Progenitor cell of endocrine pancreas (in vitro differentiated cells): ENCODE data around the gene MCFD2. TPM values are rescaled to one million over a fixed set of nuclear protein-coding genes. Genes with fewer than 3 reads are reported as not detected.

ENCODE experiments used
- DNase-seq: peaks from one replicate; pipeline ENCODE4 v3.0.0; 2021; ENCODE audit warnings: low spot score; ENCODE audit not compliant: unreplicated experiment
- H3K27ac Mint-ChIP-seq: 2 replicates; pipeline ENCODE4 v1.8.0; 2021; ENCODE audit warnings: mild to moderate bottlenecking, moderate library complexity, mixed read lengths
- H3K27me3 Mint-ChIP-seq: 2 replicates; pipeline ENCODE4 v1.8.0; 2021; ENCODE audit warnings: mixed read lengths
- H3K36me3 Mint-ChIP-seq: 2 replicates; pipeline ENCODE4 v1.8.0; 2022; ENCODE audit warnings: mixed read lengths; ENCODE audit not compliant: insufficient read depth
- H3K4me1 Mint-ChIP-seq: 2 replicates; pipeline ENCODE4 v1.8.0; 2021; ENCODE audit warnings: low read depth, mixed read lengths
- H3K4me3 Mint-ChIP-seq: 2 replicates; pipeline ENCODE4 v1.8.0; 2021; ENCODE audit warnings: low read depth, mild to moderate bottlenecking, moderate library complexity, mixed read lengths
- H3K9me3 Mint-ChIP-seq: 2 replicates; pipeline ENCODE4 v1.8.0; 2021; ENCODE audit warnings: low read depth, mixed read lengths
- total RNA-seq: library from RNA; stranded (reverse); gene quantifications from 2 replicates; pipeline ENCODE4 v1.2.1, GENCODE V29; 2021
- TF ChIP-seq, protein P1 (sequence below): fragments of 200-600 bp; sonication (generic); IDR thresholded peaks from one replicate; pipeline ENCODE4 v1.5.0; 2021; ENCODE audit warnings: antibody characterized with exemption, mild to moderate bottlenecking; ENCODE audit not compliant: unreplicated experiment

Gene MCFD2
- total RNA-seq, 1 donor from 2014 or later = 72.9 TPM

DNA sequence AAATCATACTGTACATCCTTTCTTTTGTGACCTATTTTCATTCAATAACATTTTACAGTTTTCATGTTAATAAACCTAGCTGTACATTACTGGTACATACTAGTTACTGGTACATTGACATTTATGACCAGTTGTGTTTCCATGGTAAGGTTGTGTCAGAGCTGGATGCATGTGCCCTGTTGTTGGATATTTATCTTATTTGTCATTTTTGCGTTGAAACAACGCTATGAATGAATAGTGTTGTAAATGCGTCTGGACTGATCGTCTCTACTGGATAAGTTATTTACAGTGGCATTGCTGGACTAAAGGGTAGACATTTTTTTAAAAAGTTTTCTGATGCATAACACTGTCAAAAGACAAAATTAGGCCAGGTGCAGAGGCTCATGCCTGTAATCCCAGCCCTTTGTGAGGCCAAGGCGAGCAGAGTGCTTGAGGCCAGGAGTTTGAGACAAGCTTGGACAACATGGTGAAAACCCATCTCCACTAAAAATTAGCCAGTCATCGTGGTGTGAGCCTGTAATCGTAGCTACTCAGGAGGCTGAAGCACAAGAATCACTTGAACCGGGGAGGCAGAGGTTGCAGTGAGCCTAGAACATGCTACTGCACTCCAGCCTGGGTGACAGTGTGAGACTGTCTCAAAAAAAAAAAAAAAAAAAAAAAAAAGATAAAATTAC is 40.2 kb downstream of the MCFD2 start:
- TF ChIP-seq, protein P1, sequence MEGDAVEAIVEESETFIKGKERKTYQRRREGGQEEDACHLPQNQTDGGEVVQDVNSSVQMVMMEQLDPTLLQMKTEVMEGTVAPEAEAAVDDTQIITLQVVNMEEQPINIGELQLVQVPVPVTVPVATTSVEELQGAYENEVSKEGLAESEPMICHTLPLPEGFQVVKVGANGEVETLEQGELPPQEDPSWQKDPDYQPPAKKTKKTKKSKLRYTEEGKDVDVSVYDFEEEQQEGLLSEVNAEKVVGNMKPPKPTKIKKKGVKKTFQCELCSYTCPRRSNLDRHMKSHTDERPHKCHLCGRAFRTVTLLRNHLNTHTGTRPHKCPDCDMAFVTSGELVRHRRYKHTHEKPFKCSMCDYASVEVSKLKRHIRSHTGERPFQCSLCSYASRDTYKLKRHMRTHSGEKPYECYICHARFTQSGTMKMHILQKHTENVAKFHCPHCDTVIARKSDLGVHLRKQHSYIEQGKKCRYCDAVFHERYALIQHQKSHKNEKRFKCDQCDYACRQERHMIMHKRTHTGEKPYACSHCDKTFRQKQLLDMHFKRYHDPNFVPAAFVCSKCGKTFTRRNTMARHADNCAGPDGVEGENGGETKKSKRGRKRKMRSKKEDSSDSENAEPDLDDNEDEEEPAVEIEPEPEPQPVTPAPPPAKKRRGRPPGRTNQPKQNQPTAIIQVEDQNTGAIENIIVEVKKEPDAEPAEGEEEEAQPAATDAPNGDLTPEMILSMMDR = no peak
- Mint-ChIP-seq H3K4me1 (no peaks in the 10 kb centered on the region), H3K4me3 (no peak overlapping the region), H3K9me3 (no peaks in the 10 kb centered on the region), H3K27ac (no peak overlapping the region), H3K27me3 (peaks cover 3% of the 10 kb centered on the region), H3K36me3 (no peaks in the 10 kb centered on the region)
- DNase-seq = no peak

DNA sequence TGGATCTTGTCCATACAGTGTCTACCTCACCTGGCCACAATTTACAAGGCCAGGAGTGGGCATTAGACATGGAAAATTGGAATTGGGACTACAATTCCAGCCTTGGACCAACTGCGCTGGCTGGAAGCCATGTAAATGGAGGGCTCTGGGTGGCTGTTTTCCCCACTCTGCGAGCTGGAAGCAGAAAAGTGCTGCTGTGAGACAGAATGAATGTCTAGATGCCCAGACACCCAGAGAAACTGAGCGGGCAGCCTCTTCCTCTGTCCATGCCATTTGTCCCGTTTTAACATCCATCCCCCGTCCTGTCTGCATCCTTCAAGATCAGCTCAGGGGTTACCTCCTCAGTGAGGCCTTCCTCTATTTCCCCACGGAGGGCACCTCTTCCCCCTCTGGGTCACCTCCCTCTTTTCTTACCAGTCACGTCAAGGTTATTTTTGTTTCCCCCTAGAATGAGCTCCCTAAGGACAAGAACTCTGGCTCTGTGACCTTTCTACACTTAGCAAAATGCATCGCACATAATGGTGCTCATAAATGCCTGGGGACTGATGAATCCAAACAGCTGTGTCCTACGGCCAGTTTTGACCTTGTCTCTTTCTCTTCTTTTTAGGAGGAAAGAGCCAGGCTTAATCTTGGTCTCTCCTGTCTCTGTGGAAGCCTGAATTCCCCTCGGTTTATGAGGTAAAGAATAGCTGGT is 41.2 kb downstream of the MCFD2 start:
- Mint-ChIP-seq H3K27me3 (peaks cover 3% of the 10 kb centered on the region), H3K9me3 (no peaks in the 10 kb centered on the region)

DNA sequence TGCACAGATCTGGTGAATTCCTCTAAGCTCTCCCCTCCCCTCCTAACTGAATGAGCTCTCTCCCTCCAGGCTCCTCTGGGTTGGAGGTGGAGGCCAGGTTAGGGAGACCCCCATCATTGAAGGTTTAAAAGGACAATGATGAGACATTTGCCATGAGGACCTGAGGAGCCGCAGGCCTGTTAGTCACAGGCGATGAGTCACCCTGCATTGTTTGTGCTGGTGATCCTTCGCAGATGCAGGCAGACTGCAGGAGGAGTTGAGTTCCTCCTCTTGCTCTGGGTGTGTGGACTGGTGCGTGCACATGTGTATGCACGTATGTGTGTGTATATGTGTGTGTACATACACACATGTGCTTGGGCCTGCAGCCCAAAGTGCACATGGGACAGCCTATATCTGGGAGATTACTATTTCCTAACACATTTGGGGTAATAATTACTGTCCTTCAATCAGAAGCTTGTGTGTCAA is 42.0 kb downstream of the MCFD2 start:
- Mint-ChIP-seq H3K4me1 (no peaks in the 10 kb centered on the region), H3K27me3 (peaks cover 3% of the 10 kb centered on the region), H3K27ac (no peak overlapping the region), H3K4me3 (no peak overlapping the region), H3K36me3 (no peaks in the 10 kb centered on the region), H3K9me3 (no peaks in the 10 kb centered on the region)
- TF ChIP-seq, protein P1 = no peak
- DNase-seq = no peak

More for the DNA sequence above, 41.2 kb downstream of the MCFD2 start:
- H3K27ac Mint-ChIP-seq = no peak overlapping the region
- no peak overlapping the region for H3K4me3 Mint-ChIP-seq
- TF ChIP-seq, protein P1 = no peak
- H3K36me3 Mint-ChIP-seq = no peaks in the 10 kb centered on the region
- H3K4me1 Mint-ChIP-seq = no peaks in the 10 kb centered on the region
- DNase-seq = no peak

DNA sequence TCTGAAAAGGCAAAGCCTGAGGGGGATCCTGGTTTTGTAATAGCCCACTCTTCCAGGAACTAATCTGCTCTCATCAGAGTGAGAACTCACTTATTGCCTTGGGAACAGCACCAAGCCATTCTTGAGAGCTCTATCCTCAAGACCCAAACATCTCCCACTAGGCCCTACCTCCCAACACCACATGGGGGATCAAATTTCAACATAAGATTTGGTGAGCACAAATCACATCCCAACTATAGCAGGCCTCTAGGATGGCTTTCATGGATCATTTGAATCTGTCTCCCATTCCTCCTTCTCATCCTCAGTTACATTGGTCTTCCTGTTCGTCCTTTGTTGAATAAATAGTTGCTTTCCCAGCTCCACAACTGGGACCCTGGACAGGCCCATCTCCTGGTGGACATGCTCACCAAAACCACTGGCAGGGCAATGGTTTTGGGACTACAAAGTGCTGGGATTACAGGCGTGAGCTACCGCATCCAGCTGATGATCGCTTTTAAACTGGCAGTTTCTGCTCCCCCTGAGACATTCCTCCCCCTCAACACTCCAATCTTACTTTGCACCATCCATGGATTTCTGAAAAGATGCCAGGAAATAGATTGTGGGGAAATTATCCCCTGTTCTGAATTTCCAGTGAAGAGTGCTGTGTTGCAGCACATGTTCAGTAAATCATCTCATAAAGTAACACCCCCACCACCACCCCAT is 42.6 kb downstream of the MCFD2 start:
- H3K27ac Mint-ChIP-seq = no peak overlapping the region
- no peaks in the 10 kb centered on the region for H3K36me3 Mint-ChIP-seq
- no peak overlapping the region for H3K4me3 Mint-ChIP-seq
- TF ChIP-seq, protein P1 = no peak
- peaks cover 5% of the 10 kb centered on the region for H3K27me3 Mint-ChIP-seq
- DNase-seq = no peak
- no peaks in the 10 kb centered on the region for H3K4me1 Mint-ChIP-seq
- H3K9me3 Mint-ChIP-seq = no peaks in the 10 kb centered on the region

DNA sequence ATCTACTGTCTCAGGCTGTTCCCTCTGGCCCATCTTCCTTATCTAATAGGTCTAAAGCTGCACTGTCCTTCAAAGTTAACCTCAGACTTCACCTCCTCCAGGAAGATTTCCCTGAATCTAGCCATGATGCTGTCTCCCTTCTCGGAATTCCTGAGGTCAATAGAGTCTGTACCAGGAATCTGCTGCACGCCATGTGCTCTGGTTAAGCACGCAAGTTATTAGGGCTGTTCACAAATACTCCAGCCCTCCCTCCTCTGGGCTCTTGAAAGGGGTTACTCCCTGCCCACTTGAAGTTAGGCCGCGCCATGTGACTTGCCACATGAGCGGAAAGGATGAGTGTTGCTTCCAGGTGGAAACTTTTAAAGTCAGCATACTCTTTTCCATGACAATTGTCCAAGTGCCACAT is 43.6 kb downstream of the MCFD2 start:
- Mint-ChIP-seq H3K4me1 (no peaks in the 10 kb centered on the region), H3K27me3 (peaks cover 7% of the 10 kb centered on the region), H3K36me3 (no peaks in the 10 kb centered on the region), H3K9me3 (no peaks in the 10 kb centered on the region), H3K27ac (no peak overlapping the region), H3K4me3 (no peak overlapping the region)
- DNase-seq = no peak
- TF ChIP-seq, protein P1 = no peak
